ENCODE data around the gene CNTROB.
A peak's percentile ranks its signal among the peaks of the same experiment; 100 is the strongest.

The CNTROB gene, protein sequence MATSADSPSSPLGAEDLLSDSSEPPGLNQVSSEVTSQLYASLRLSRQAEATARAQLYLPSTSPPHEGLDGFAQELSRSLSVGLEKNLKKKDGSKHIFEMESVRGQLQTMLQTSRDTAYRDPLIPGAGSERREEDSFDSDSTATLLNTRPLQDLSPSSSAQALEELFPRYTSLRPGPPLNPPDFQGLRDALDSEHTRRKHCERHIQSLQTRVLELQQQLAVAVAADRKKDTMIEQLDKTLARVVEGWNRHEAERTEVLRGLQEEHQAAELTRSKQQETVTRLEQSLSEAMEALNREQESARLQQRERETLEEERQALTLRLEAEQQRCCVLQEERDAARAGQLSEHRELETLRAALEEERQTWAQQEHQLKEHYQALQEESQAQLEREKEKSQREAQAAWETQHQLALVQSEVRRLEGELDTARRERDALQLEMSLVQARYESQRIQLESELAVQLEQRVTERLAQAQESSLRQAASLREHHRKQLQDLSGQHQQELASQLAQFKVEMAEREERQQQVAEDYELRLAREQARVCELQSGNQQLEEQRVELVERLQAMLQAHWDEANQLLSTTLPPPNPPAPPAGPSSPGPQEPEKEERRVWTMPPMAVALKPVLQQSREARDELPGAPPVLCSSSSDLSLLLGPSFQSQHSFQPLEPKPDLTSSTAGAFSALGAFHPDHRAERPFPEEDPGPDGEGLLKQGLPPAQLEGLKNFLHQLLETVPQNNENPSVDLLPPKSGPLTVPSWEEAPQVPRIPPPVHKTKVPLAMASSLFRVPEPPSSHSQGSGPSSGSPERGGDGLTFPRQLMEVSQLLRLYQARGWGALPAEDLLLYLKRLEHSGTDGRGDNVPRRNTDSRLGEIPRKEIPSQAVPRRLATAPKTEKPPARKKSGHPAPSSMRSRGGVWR

DNA sequence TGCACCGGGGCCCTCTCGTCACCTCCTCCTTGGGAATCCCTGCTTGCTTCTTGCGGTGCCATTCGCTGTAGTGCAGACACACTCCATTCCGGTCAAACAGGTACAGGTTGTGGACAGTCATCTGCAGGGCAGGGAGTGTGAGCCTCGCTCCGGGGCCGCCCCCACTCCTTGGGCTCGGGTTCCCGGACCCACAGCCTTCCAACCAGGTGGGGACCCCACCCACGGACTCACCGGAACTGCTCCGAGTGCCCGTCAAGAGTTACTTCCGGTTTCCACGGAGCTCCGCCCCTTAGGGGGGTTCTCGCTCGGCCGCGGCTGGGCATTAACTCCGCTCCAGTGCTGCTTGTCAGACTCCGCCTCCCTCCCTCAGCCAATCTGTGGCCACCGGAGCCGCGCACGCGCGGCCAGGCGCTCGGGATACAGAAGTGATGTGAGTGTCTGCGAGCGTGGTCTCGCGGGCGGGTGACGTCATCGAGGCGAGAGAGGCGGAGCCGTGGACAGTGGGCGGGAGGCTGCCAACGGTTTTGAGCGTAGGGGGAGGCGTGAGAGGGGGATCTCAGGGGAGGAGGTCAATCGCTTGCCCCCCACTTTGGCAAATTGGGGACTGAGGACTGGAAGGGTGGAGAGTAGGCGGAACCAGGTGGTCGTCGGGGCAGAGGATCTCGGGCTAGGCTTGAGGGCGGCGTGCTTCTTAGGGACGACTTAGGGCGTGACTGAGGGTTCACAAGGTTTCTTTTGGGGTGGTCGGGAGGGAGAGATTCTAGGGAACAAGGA lies at the start of gene CNTROB, which contains the start of gene TRAPPC1:
CNTROB (plus strand) TSS at position 498 of the 774 bp plus-strand sequence. CDS start 874 bp downstream, outside the sequence.
TRAPPC1 (minus strand) TSS at position 238 of the 774 bp plus-strand sequence; CDS start at position 121, 117 bp downstream.
- peak; percentile 99 for DNase-seq
- in situ Hi-C loops (cut with MboI; ENCODE audit: low pct_unique_long_range_greater_than_20kb, low sequenced_read_pairs), result no loop called here

DNA sequence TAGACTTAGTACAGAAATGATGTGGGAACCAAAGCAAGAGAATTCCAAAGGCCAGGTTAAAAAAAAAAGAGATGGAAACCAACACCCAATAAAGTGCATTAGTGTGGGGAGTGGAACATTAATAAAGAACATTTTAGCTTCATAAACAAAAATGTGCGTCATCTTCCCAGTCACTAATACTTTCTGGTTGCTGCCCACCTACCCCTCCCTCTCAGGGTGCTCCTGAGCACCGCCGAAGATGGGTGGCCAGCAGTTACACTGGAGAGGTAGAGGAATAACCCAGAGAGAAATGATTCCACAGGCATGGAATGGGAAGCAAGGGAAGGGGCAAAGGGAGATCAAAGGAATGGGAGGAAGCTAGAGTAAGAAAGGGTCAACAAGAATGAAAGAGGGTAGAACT lies 49.4 kb upstream of the CNTROB start:
- no peak for DNase-seq

DNA sequence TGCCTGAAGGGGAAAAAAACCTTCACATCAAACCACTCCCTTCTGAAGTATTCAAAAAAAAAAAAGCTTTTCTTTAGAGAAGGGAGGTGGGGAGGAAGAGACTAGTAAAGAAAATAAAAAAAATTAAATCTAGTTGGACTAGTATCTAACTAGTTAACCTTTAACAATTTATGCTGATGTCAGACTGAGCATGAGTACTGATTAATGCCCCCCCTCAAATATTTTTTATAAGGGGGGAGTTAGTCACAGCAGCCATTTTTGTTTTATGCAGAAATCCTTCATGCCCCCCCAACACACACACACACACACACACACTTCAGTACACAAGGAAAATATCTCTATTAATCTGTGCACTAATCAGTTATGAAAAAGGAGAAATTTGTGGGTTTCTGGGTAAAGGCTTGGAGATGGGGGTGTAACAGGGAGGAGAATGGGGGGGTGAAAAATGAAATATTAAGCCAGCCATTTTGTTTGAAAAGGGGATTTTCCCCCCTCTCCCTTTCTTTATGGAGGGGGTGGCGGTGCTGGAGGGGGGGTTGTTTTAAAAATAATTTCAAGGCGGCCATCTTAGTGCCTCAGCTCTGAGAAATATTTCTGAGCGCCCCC lies 48.1 kb upstream of the CNTROB start:
- in situ Hi-C loops (cut with MboI; ENCODE audit: low pct_unique_long_range_greater_than_20kb, low sequenced_read_pairs), result no loop called here
- peak; percentile 31 for DNase-seq

More for the DNA sequence above, 49.4 kb upstream of the CNTROB start:
- in situ Hi-C loops (cut with MboI; ENCODE audit: low pct_unique_long_range_greater_than_20kb, low sequenced_read_pairs), result no loop called here

DNA sequence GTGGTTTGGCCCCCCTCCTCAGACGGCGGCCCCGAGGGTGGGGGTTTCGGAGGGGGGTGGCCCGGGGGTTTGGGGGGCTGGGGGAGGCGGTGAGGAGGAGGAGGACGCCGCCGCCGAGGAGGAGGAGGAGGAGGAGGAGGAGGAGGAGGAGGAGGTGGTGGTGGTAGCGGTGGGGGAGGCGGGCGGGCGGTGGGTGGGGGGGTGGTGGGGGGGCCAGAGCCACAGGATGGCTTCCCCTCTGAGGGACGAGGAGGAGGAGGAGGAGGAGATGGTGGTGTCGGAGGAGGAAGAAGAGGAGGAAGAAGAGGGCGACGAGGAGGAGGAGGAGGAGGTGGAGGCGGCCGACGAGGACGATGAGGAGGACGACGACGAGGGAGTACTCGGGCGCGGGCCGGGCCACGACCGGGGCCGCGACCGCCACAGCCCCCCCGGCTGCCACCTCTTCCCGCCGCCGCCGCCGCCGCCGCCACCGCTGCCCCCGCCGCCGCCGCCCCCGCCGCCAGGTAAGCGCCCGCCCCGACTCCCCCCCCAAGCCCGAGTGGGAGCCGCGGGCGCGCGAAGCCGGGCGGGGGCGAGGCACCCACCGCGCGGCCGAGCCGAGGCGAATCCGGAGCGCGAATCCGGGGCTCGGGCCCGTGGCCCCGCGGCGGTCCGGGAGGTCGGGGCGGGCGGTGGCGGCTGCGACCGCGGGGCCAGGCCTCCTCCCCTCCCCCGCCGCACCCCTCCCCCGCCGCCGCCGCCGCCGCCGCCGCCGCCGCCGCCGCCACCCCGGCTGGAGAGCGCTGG lies 47.2 kb upstream of the CNTROB start:
- in situ Hi-C loops (cut with MboI; ENCODE audit: low pct_unique_long_range_greater_than_20kb, low sequenced_read_pairs), result no loop called here
- DNase-seq, result peak; percentile 19

DNA sequence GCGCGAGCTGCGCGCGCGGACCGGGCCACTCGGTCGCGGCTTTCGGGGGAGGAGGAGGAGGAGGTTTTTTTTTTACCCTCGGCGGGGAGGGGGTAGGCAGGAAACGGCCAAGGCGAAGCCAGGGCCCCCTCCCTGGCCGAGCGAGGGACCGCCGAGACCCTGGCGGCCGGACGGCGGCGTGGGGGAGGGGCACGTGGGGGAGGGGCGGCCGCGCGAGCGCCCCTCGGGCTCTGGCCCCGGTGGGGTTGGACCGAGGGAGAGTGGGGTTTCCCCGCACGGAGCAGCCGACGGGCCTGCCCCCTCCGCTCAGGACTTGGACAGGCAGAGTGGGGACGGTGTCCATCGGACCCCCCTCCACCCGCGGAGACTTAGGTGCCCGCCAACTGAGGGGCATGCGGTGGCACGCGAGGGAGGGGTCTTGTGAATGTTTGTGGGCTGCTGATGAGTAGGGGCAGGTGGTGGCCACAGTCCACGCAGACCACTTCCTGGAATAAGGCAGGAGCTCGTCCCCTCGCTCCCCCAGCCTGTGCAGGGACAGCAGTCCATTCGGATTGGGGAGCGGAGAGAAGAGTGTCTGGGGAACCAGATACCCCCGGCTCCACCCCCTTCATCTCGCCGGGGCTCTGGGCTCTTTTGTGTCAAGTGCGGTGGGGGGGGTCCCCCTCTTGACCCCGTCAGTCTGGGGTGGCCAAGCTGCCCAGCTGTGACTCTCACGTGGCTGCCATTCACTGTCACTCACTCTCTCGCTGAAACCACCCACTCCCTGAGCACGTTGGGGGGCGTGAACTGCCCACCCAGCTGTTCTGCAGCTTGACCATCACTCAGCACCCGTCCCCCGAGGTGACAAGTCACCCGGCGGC lies 46.4 kb upstream of the CNTROB start:
- in situ Hi-C loops (cut with MboI; ENCODE audit: low pct_unique_long_range_greater_than_20kb, low sequenced_read_pairs), result no loop called here
- DNase-seq, result peak; percentile 61

DNA sequence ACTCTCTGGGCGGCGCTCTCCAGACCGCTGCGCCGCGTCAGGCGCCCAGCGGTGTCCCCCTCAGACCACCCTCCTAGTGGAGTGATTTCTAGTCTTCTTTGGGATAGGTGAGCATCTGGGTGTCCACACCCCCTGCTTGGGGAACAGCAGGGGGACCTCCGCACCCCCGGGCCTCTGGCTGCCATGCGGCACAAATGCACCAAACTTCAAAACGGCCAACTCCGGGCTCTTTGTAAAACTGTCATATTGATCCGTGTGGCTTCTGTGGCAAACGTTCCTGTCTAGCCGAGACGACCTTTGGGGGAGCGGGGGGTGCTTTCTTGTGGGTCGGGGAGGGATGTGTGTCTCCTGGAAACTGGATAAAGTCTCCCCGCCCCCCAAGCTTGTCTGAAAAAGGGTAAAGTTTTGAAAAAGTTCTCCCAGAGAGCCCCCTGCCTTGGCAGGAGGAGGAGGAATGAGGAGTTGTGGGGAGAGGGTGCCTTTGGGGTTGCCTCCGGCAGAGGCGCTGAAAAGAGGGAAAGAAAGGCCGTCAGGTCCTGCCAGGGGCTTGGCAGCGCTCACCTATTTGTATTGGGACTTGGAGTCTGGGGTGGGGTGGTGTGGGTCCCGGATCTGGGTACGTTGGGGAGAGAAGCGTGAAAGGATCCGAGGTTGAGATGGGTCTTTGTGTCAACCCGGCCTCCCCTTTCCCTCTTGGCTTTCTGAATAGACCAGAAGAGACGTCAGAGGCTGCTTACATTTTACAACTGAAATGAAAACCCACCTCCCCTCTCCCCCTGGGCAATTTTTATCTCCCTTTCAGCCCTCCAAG lies 45.6 kb upstream of the CNTROB start:
- in situ Hi-C loops (cut with MboI; ENCODE audit: low pct_unique_long_range_greater_than_20kb, low sequenced_read_pairs), result no loop called here
- DNase-seq, result peak; percentile 58

DNA sequence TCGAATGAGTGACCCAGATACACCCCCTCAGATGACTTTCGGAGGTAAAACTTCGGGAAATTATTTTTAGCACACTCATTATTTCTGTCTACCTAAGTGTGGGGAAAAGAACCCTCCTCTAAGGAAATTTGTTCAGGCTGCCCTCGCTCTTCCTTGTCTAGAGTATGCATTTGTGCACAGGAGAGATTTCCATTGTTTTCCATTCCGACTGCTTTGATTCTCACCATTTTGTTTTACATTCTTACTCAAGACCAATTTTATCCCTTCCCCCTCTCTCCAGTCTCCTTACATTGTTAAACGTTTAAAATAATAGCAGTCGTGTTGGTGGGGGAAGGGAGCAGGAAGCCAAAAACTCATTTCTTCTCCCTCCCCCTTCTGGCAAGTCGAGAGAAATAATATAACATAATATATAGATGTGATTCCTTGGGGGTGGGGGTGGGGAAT lies 44.9 kb upstream of the CNTROB start:
- in situ Hi-C loops (cut with MboI; ENCODE audit: low pct_unique_long_range_greater_than_20kb, low sequenced_read_pairs), result no loop called here
- no peak for DNase-seq

DNA sequence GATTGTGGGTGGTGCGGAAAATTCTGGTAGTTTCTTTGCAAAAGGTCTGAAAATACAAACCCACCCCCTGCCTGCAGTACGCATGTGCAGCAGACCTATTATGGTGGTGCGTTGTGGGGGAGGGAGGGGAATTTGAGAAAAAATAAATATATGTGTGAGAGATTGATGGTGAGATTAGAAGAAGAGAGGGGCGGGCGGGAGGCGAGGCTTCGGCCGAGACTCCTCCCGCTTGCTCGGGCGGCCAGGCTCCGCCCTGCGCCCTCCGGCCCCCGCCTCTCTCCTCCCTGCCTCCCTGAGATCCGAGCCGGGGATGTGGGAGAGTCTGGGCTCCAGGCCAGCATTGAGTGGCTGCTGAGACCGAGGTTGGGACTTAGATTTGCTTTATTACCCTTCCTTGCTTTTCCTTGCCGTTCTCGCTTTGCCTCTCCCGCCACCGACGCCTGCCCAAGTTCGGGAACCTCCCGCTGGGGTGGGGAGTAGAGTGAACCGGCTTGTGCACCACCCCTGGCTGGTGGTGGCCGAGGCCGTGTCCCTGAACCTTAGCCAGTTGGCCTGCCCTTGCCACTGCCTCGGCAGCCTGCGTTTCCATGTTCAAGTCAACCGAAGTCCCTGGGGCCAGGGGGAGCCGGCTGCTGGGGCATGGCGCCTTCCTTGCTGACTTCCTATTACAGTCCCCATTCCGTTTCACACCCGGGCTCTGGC lies 44.4 kb upstream of the CNTROB start:
- peak; percentile 99 for DNase-seq
- in situ Hi-C loops (cut with MboI; ENCODE audit: low pct_unique_long_range_greater_than_20kb, low sequenced_read_pairs), result no loop called here

DNA sequence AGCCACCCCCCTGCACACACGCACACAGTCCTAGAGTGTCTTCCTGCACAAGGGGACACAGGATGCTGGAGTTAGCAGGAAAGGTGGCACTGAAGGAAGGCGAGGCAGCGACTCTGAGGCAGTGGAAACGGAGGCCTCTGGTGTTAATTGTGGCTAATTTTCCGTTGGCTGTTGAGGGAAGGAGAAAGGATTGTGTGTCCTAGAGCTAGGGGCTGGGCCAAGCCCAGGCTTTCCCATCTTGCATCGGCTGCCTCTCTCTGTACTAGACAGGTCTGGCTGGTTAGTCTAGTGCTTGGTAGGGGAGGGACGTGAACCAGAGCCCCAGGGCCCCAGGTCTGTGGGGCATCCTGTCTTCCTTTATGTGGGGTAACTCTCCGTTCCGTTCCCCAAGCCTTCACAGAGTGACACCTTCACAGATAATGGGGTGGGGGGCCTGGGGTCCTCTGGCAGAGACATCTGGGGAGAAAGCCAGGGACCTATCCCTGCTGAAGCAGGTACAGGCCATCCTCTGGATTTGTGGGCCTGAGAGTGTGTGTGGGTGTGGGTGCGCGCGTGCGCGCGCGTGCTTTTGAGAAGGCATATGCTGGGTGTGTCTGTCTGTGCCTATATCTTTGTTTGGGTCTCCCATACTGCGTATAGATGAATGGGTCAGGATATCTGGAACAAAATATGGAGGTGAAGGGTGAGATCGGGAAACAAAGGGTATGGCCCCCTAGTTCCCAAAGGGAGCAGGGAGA lies 43.7 kb upstream of the CNTROB start, which contains the start of gene CHD3:
CHD3 (plus strand) TSS at position 606 of the 737 bp plus-strand sequence. CDS start 212 bp downstream, outside the sequence.
- no peak for DNase-seq
- in situ Hi-C loops (cut with MboI; ENCODE audit: low pct_unique_long_range_greater_than_20kb, low sequenced_read_pairs), result no loop called here

DNA sequence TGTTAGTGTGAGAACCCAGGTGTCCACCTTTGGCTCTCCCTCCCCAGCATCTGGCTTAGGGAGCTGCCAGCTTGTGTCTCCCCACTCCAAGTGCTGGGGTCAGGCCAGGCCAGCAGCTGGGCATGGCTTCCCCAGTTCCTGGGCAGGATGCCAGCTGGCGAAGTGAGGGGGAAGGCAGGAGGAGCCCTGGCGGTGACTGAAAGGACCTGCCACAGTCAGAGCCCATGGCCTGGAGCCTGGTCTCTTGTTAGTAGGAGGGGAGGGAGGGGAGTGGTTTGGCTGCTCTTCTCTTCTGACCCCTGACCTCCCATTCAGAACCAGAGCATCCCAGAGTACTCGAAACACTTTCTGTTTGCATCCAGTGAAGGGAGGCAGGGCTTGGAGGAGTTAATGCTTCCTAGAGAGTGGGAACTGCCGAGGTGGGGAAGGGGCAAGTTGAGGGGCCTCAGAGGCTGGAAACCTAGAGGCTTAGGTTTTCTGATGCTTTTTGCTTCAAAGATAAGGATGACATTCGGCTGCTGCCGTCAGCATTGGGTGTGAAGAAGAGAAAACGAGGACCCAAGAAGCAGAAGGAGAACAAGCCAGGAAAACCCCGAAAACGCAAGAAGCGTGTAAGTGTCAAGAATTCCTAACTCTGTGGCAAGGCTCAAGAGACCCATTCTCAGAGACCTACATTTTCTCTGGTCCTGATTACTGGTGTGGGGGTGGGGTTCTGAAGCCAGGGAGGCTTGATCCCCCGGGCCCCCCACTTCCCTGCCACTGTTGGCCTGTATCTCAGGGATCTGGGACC lies 42.6 kb upstream of the CNTROB start:
- in situ Hi-C loops (cut with MboI; ENCODE audit: low pct_unique_long_range_greater_than_20kb, low sequenced_read_pairs), result no loop called here

DNA sequence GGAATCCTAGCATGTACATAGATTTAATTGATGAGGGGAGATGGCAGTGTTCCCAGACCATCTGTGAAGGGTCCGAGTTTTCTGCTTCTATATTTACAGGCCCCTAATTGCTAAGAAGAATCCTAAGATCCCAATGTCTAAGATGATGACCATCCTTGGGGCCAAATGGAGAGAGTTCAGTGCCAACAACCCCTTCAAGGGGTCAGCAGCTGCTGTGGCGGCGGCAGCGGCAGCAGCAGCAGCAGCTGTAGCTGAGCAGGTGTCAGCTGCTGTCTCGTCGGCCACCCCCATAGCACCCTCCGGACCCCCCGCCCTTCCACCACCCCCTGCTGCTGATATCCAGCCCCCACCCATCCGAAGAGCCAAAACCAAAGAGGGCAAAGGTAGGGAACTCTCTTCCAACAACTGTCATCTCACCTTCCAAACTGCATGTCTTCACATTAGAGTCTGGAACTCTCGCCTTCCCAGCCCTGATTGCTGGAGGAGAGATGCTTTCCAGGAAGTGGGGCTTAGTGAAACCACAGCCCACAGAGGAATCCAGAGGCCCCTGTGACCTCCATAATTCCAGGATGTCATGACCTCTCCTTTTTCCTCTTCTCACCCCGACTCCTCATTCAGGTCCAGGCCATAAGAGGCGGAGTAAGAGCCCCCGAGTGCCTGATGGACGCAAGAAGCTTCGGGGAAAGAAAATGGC lies 38.7 kb upstream of the CNTROB start:
- no peak for DNase-seq
- in situ Hi-C loops (cut with MboI; ENCODE audit: low pct_unique_long_range_greater_than_20kb, low sequenced_read_pairs), result no loop called here

More for the DNA sequence above, 42.6 kb upstream of the CNTROB start:
- peak; percentile 78 for DNase-seq

DNA sequence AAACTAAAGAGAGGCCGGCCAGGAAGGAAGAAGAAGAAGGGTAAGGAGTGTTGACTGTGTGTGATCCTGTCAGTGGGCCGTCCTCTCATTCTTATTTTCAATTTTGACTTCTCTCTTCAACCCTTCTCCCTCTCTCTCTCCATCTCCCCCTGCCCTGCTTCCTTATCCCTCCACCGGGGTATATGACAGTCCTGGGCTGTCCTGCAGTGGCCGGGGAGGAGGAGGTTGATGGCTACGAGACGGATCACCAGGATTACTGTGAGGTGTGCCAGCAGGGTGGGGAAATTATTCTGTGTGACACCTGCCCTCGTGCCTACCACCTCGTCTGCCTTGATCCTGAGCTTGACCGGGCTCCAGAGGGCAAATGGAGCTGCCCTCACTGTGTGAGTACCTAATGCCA lies 37.8 kb upstream of the CNTROB start:
- DNase-seq, result no peak
- in situ Hi-C loops (cut with MboI; ENCODE audit: low pct_unique_long_range_greater_than_20kb, low sequenced_read_pairs), result no loop called here

DNA sequence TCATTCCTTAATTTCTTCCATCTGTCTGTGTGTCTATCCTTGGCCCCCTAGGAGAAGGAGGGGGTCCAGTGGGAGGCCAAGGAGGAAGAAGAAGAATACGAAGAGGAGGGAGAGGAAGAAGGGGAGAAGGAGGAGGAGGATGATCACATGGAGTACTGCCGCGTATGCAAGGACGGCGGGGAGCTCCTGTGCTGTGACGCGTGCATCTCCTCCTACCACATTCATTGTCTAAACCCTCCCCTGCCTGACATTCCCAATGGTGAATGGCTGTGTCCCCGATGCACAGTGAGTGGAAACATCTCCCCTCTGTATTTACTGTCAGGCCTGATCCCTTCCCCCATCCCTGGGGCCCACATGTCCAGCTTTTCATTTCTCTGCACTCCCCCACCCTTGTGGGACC lies 37.1 kb upstream of the CNTROB start:
- in situ Hi-C loops (cut with MboI; ENCODE audit: low pct_unique_long_range_greater_than_20kb, low sequenced_read_pairs), result no loop called here
- DNase-seq, result no peak

DNA sequence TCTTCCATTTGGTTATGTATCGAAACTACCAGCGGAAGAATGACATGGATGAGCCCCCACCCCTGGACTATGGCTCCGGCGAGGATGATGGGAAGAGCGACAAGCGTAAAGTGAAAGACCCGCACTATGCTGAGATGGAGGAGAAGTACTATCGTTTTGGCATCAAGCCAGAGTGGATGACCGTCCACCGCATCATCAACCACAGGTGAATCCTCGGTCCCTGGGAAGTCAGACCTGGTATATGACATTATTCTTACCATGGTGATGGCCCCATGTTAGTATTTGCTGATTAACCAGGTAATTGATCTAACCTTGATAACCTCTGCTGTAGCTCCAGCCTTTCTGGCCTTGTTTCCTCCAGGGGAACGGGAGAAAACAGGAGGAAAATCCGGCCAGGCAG lies 34.9 kb upstream of the CNTROB start:
- in situ Hi-C loops (cut with MboI; ENCODE audit: low pct_unique_long_range_greater_than_20kb, low sequenced_read_pairs), result no loop called here
- no peak for DNase-seq
